Effector memory CD8-positive, alpha-beta T cell (primary cell): ENCODE measurements around the gene EPHA6.

Source experiments
- ATAC-seq: fragments of 150-1000 bp; cut with Tn5 transposase; replicated peaks from 2 replicates; pipeline ENCODE4 v1.10.0; 2021; ENCODE audit warnings: mild to moderate bottlenecking, moderate library complexity
- DNase-seq, 3 experiments: peaks; one replicate each; pipeline ENCODE4 v3.0.0; 2021
- H3K27ac Mint-ChIP-seq, 2 donors: one replicate each; pipeline ENCODE4 v1.8.0; 2022; ENCODE audit warnings: mild to moderate bottlenecking in 2 of 2, mixed read lengths in 2 of 2, moderate library complexity in 2 of 2
- H3K27me3 Mint-ChIP-seq, 2 donors: one replicate each; pipeline ENCODE4 v1.8.0; 2022; ENCODE audit warnings: mixed read lengths in 2 of 2
- H3K36me3 Mint-ChIP-seq: one replicate; pipeline ENCODE4 v1.8.0; 2022; ENCODE audit warnings: mild to moderate bottlenecking, moderate library complexity, mixed read lengths; ENCODE audit not compliant: insufficient read depth
- H3K4me1 Mint-ChIP-seq, 2 donors: one replicate each; pipeline ENCODE4 v1.8.0; 2022; ENCODE audit warnings: low read depth in 2 of 2, mixed read lengths in 2 of 2
- H3K4me3 Mint-ChIP-seq, 2 donors: one replicate each; pipeline ENCODE4 v1.8.0; 2022; ENCODE audit warnings: mild to moderate bottlenecking in 2 of 2, mixed read lengths in 2 of 2, moderate library complexity in 2 of 2
- H3K9me3 Mint-ChIP-seq, 2 donors: one replicate each; pipeline ENCODE4 v1.8.0; 2022; ENCODE audit warnings: mixed read lengths in 2 of 2

EPHA6 gene

DNA sequence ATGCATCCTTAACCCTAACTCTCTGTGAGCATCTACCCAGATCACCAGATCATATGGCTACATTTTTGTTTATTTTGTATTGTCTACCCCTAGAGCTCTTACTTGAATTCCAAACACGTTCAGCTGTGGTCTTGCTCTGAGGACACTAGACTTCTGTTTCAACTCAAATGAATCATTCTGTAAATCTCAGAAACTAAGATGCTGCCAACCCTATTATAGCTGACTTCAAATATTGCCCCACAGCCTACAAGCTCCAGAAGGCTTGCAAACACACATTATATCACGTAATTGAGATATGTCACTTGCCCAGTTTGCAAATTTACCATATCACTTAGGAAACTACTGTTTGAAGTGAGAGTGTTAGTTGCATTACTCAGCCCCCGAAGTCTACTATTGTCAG, 524.0 kb downstream of the EPHA6 start:
- Mint-ChIP-seq H3K4me3 (no peak overlapping the region), H3K27me3 (no peaks in the 10 kb centered on the region), H3K4me1 (no peaks in the 10 kb centered on the region), H3K36me3 (no peaks in the 10 kb centered on the region), H3K9me3 (peaks cover 7 to 15% of the 10 kb centered on the region in 2 donors), H3K27ac (no peak overlapping the region)
- ATAC-seq: no peak
- no peak for DNase-seq

DNA sequence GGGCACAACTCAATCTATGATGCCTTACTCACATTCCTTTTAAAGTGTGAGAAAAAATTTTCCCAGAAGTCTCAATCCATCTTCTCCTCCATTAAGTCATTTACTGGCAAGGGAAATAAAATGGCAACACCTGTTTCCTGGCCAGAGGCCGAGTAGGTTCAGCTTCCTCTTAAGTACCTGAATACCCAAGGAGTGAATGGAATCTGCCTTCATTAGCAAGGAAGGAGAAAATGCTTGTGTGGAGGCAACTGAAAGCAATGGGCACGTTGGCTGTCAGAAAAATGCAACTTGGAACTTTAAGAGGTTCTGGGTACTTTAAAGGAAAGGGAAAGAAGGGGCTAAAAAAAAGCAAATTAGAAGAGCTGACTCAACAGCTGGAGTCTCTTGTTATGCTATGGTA, 526.5 kb downstream of the EPHA6 start:
- Mint-ChIP-seq H3K27me3 (no peaks in the 10 kb centered on the region), H3K9me3 (peaks cover 0 to 12% of the 10 kb centered on the region in 2 donors), H3K27ac (no peak overlapping the region), H3K4me1 (no peaks in the 10 kb centered on the region), H3K4me3 (no peak overlapping the region), H3K36me3 (no peaks in the 10 kb centered on the region)
- ATAC-seq: no peak
- DNase-seq: no peak

DNA sequence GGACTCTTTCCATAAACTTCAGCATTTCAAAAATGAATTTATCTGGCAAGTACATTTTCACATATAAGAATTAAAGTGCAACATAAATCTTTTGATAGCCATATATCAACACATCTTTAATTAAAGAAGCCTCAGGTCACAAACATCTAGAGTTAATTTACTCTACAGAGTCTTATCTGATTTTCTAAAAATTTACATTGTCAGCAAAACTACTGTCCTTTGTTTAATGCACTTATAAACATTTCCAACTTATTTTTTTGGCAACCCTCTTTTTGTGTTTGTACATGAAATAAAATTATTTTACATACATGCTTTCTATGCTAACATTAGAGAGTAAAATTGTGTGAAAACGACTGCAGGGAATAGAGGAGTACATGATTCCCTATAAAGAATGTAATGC, 533.4 kb downstream of the EPHA6 start:
- no peak for ATAC-seq
- Mint-ChIP-seq H3K27me3 (no peaks in the 10 kb centered on the region), H3K27ac (no peak overlapping the region)

DNA sequence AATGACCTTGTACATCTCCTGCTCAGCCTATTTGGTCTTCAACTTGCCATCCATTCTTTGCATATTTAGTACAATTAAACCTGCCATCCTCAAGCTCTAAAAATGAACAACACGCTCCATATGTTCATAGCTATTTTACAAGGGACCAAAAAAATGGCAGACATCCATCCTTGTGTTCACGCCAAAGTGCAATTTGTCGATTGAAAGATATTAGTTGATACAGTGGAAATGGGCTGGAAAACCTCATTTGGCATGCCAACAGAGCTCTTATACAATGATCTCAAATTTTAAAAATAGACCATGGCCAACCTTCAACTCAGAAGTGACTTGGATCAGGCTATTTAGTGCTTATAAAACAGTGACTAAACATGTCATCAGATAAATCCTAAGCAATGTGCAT, 536.6 kb downstream of the EPHA6 start:
- Mint-ChIP-seq H3K27me3 (no peaks in the 10 kb centered on the region), H3K4me1 (no peaks in the 10 kb centered on the region), H3K36me3 (no peaks in the 10 kb centered on the region), H3K4me3 (no peak overlapping the region), H3K27ac (no peak overlapping the region), H3K9me3 (peaks cover 11 to 29% of the 10 kb centered on the region in 2 donors)
- ATAC-seq (no peak), DNase-seq (no peak)

More for the DNA sequence above, 533.4 kb downstream of the EPHA6 start:
- Mint-ChIP-seq H3K4me1 (no peaks in the 10 kb centered on the region), H3K4me3 (no peak overlapping the region), H3K36me3 (no peaks in the 10 kb centered on the region), H3K9me3 (peaks cover 9 to 14% of the 10 kb centered on the region in 2 donors)
- DNase-seq: no peak

DNA sequence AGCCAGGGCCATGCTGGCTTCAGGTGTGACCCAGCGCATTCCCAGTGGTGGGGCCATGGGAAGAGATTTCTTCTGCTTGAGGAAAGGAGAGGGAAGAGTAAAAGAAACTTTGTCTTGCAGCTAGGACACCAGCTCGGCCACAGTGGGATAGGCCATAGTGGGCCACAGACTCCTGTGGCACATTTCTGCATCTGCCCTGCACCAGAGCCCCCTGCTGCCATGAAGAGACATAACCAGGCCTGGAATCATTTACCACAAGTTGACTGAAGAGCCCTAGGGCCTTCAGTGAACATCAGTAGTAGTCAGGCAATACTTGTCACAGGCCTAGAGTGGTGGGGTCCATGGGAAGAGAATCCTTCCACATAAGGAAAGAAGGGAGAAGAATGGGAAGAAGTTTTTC, 538.8 kb downstream of the EPHA6 start:
- no peak for DNase-seq
- Mint-ChIP-seq H3K4me1 (no peaks in the 10 kb centered on the region), H3K4me3 (no peak overlapping the region), H3K9me3 (peaks cover 11 to 29% of the 10 kb centered on the region in 2 donors), H3K27me3 (no peaks in the 10 kb centered on the region), H3K36me3 (no peaks in the 10 kb centered on the region), H3K27ac (no peak overlapping the region)
- no peak for ATAC-seq

DNA sequence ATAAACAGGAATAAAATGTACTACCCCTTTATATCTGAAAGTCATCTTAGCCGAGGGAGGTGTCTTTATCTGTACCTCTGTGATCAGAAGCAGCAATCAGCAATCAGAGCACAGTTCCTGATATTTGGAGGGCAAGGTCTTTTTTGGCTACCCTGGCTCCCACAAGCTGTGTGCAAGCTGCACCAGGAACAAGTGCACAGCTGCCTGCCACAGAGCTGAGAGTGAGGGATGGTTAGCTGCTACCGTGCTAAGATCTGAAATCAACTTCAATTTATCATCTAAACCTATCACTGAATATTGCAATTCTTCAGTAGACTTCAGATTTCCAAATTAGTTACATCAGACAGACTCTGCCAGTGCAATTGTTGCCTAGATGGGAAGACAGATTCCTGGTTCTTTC, 545.6 kb downstream of the EPHA6 start:
- Mint-ChIP-seq H3K4me1 (no peaks in the 10 kb centered on the region), H3K27ac (no peak overlapping the region), H3K27me3 (no peaks in the 10 kb centered on the region), H3K4me3 (no peak overlapping the region), H3K9me3 (no peaks in the 10 kb centered on the region), H3K36me3 (no peaks in the 10 kb centered on the region)
- DNase-seq (no peak), ATAC-seq (no peak)

DNA sequence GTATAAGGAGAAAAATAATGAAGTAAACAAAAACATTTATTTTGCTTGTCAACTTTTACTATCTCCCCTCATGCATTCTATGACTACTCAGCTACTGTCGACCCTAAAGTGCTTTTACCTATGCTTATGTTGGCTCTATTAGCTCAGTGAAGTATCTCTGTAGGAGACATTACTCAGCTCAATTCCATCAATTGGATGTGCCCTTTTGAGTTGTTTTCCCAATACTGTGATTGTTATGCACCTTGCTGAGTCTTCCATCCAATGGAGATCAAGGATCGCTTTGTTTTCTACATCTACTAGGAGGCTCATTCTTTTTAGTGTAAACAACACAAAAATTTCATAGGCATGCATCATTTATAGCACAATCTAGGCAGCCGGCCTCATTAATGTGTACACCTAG, 546.4 kb downstream of the EPHA6 start:
- DNase-seq (no peak), ATAC-seq (no peak)
- H3K9me3 Mint-ChIP-seq: no peaks in the 10 kb centered on the region
- H3K27me3 Mint-ChIP-seq: no peaks in the 10 kb centered on the region
- no peaks in the 10 kb centered on the region for H3K36me3 Mint-ChIP-seq
- H3K4me3 Mint-ChIP-seq: no peak overlapping the region
- no peak overlapping the region for H3K27ac Mint-ChIP-seq
- H3K4me1 Mint-ChIP-seq: no peaks in the 10 kb centered on the region

DNA sequence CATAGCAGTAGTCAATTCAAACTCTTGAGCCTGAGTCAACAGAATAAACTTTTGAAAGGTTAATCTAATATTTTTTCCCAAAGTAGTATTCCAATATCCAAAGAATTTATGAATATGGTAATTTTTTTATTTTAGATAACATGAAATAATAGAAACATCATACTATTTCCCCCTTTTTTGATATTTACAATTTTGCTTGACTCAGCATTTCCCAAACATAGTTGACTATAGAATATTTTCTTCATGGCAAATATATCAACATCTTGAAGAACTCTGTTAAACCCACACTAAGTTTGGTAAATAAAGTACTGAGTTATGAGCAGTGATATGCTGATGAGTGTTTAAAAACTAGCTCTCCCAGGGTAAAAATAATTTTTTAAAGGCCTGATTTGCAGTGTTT, 570.2 kb downstream of the EPHA6 start:
- no peaks in the 10 kb centered on the region for H3K27me3 Mint-ChIP-seq
- peaks cover 3 to 6% of the 10 kb centered on the region in 2 donors for H3K9me3 Mint-ChIP-seq
- DNase-seq (no peak), ATAC-seq (no peak)
- no peaks in the 10 kb centered on the region for H3K36me3 Mint-ChIP-seq
- H3K4me1 Mint-ChIP-seq: no peaks in the 10 kb centered on the region
- no peak overlapping the region for H3K4me3 Mint-ChIP-seq
- no peak overlapping the region for H3K27ac Mint-ChIP-seq

DNA sequence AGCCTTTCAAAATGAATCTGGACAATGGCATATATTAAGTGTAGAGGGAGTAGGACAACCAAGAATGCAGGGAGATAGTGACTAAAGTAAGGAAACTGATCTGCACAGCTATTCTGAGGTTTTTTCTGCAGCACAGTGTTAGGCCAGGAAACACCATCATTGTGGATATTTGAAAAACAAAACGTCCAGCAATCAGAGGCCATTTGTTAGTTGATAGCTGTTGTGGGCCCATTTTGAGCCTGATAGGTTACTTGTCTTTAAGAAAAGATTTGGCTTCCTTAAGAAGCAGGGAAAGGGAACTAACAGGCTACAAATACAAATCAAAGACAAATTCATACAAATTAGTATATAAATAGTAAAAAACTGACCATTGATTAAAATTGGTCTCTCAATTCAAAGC, 574.4 kb downstream of the EPHA6 start:
- Mint-ChIP-seq H3K36me3 (no peaks in the 10 kb centered on the region), H3K4me1 (no peaks in the 10 kb centered on the region)
- ATAC-seq: no peak

DNA sequence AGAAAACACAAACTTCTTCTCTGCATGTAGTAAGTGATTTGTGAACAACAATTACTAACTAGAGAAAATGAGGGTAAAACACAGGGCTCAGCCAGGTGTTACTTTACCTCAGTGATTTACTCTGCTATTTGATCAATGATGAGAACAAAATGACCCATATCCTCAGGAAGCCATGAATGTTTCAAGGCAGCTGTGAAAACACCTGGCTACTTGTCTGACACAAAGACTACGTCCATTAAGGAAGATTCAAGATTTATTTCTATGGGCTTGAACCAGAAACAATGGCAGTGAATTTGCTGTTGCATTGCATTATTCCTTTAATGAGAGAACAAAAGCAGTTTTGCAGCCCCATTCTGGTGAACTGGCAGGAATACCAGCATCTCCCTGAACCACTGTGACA, 575.5 kb downstream of the EPHA6 start:
- Mint-ChIP-seq H3K27ac (no peak overlapping the region), H3K4me3 (no peak overlapping the region), H3K4me1 (no peaks in the 10 kb centered on the region), H3K27me3 (no peaks in the 10 kb centered on the region), H3K36me3 (no peaks in the 10 kb centered on the region), H3K9me3 (peaks cover 3 to 6% of the 10 kb centered on the region in 2 donors)
- ATAC-seq (no peak), DNase-seq (no peak)

More for the DNA sequence above, 574.4 kb downstream of the EPHA6 start:
- no peak for DNase-seq
- Mint-ChIP-seq H3K4me3 (no peak overlapping the region), H3K9me3 (peaks cover 3 to 6% of the 10 kb centered on the region in 2 donors), H3K27me3 (no peaks in the 10 kb centered on the region), H3K27ac (no peak overlapping the region)

DNA sequence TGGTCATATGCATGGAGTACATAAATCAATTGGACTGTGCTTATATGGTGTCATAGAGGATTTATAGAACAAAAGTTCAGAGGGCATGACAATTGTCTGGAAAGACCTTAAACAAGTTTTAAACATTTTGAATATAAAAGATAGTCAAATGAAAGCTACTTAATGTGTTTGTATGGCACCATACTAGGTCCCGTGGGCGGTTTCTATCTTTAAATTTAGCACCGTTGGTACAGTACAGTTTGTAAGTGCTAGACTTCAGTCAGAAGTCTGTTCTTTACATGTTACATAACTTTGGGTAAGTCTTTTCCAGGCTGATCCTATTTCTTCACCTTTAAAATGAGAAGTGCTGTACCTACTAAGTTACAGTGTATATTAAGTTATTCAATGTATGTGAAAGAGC, 576.8 kb downstream of the EPHA6 start:
- Mint-ChIP-seq H3K27ac (no peak overlapping the region), H3K27me3 (no peaks in the 10 kb centered on the region), H3K4me1 (no peaks in the 10 kb centered on the region), H3K4me3 (no peak overlapping the region), H3K9me3 (peaks cover 3 to 6% of the 10 kb centered on the region in 2 donors), H3K36me3 (no peaks in the 10 kb centered on the region)
- DNase-seq: no peak
- no peak for ATAC-seq

DNA sequence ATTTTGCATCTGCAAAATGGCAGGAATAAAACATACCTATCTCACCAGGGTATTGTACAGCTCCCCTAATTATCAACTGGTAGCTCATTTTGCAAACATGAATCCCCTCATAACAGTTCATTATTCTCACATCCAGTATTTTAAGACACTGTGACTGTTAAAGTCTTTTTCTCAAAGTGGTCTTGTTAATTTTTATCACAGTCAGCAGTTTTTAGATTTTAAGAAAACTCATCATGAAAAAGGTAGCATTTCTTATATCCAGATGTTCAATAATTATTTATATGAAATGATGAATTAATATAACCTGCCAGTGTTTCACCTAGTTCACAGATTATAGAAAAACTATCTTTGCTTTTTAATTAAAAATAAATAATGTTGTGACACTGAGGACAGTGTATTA, 595.2 kb downstream of the EPHA6 start:
- no peak overlapping the region for H3K27ac Mint-ChIP-seq
- H3K36me3 Mint-ChIP-seq: no peaks in the 10 kb centered on the region
- no peaks in the 10 kb centered on the region for H3K27me3 Mint-ChIP-seq
- no peak overlapping the region for H3K4me3 Mint-ChIP-seq
- ATAC-seq (no peak), DNase-seq (no peak)
- no peaks in the 10 kb centered on the region for H3K4me1 Mint-ChIP-seq
- peaks cover 0 to 5% of the 10 kb centered on the region in 2 donors for H3K9me3 Mint-ChIP-seq

DNA sequence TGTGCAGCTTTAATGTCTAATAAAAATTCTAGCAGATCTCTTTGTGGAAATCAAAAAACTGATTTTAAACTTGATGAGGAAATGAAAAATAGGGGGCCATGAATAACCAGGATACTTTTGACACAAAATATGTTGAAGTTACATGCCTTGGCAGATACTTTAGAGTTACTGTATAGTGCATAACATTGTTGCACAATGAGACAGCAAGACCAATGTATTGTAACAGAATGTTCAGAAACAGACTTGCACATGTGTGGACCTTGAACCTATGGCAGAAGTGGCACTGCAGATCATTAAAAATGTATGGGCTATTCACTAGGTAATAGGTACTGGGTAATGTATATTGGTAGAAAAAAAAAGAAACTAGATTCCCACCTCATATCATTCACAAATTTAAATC, 607.2 kb downstream of the EPHA6 start:
- H3K27ac Mint-ChIP-seq: no peak overlapping the region
- no peak for DNase-seq
- H3K4me3 Mint-ChIP-seq: no peak overlapping the region
- no peaks in the 10 kb centered on the region for H3K36me3 Mint-ChIP-seq
- H3K27me3 Mint-ChIP-seq: no peaks in the 10 kb centered on the region
- H3K4me1 Mint-ChIP-seq: no peaks in the 10 kb centered on the region
- peaks cover 0 to 13% of the 10 kb centered on the region in 2 donors for H3K9me3 Mint-ChIP-seq
- no peak for ATAC-seq

DNA sequence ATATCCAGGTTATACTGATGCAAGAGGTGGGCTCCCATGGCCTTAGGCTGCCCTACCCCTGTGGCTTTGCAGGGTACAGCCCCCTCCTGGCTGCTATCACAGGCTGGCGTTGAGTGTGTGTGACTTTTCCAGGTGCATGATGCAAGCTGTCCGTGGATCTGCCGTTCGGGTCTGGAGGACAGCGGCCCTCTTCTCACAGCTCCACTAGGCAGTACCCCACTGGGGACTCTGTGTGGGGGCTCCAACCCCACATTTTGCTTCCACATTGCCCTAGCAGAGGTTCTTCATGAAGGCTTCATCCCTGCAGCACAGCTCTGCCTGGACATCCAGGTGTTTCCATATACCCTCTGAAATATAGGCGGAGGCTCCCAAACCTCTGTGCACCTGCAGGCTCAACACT, 610.6 kb downstream of the EPHA6 start:
- H3K4me1 Mint-ChIP-seq: no peaks in the 10 kb centered on the region
- ATAC-seq (no peak), DNase-seq (no peak)
- H3K9me3 Mint-ChIP-seq: peaks cover 8 to 16% of the 10 kb centered on the region in 2 donors
- no peaks in the 10 kb centered on the region for H3K27me3 Mint-ChIP-seq
- no peak overlapping the region for H3K4me3 Mint-ChIP-seq
- no peak overlapping the region for H3K27ac Mint-ChIP-seq
- H3K36me3 Mint-ChIP-seq: no peaks in the 10 kb centered on the region

DNA sequence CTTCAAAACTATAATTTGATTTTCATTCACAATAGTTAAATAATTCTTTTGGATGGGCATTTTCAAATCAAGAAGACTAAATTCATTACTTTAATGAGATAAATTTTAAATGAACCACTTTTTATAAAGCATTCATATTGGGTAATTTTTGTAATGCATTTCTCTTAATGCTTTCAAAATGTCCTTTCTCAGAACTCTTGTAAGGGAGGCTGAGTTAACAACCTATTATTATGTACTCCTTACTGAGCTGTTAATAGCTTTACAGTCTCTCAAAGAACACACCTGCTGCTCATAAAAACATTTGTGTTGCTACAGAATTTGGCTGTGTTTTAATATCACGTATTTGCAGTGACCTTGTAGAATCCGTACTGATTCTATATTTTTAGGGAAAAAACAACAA, 616.2 kb downstream of the EPHA6 start:
- no peaks in the 10 kb centered on the region for H3K4me1 Mint-ChIP-seq
- no peak overlapping the region for H3K4me3 Mint-ChIP-seq
- DNase-seq (no peak), ATAC-seq (no peak)
- no peaks in the 10 kb centered on the region for H3K36me3 Mint-ChIP-seq
- no peaks in the 10 kb centered on the region for H3K27me3 Mint-ChIP-seq
- peaks cover 8 to 13% of the 10 kb centered on the region in 2 donors for H3K9me3 Mint-ChIP-seq
- no peak overlapping the region for H3K27ac Mint-ChIP-seq
